LNCaP clone FGC (cell line): ENCODE data around the gene FASLG.
"Not testable (repeated sequence)": the region's sequence is repeated elsewhere in the genome, so short reads cannot be mapped to it uniquely, and the experiment has no call there.

Experiments used
- DNase-seq: peaks from one replicate; pipeline ENCODE4 v3.0.0-alpha.2; 2011; ENCODE audit warnings: low read depth
- H3K4me3 ChIP-seq: 2 replicates; pipeline ENCODE4 v1.5.1; 2011; ENCODE audit warnings: mild to moderate bottlenecking, low read depth, low read length, control low read depth
- TF ChIP-seq, protein P1 (sequence below): IDR thresholded peaks from 2 replicates; pipeline ENCODE4 v1.5.1; 2012; ENCODE audit warnings: mild to moderate bottlenecking; ENCODE audit not compliant: control insufficient read depth, insufficient read depth; ENCODE audit errors: extremely low read depth

The FASLG gene

GRCh38 chr1:172658871-172659453, at the start of gene FASLG:
FASLG (plus strand) TSS chr1:172659103; CDS start chr1:172659202, 99 bp downstream.
- TF ChIP-seq, protein P1, sequence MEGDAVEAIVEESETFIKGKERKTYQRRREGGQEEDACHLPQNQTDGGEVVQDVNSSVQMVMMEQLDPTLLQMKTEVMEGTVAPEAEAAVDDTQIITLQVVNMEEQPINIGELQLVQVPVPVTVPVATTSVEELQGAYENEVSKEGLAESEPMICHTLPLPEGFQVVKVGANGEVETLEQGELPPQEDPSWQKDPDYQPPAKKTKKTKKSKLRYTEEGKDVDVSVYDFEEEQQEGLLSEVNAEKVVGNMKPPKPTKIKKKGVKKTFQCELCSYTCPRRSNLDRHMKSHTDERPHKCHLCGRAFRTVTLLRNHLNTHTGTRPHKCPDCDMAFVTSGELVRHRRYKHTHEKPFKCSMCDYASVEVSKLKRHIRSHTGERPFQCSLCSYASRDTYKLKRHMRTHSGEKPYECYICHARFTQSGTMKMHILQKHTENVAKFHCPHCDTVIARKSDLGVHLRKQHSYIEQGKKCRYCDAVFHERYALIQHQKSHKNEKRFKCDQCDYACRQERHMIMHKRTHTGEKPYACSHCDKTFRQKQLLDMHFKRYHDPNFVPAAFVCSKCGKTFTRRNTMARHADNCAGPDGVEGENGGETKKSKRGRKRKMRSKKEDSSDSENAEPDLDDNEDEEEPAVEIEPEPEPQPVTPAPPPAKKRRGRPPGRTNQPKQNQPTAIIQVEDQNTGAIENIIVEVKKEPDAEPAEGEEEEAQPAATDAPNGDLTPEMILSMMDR: no peak
- DNase-seq: no peak

DNA sequence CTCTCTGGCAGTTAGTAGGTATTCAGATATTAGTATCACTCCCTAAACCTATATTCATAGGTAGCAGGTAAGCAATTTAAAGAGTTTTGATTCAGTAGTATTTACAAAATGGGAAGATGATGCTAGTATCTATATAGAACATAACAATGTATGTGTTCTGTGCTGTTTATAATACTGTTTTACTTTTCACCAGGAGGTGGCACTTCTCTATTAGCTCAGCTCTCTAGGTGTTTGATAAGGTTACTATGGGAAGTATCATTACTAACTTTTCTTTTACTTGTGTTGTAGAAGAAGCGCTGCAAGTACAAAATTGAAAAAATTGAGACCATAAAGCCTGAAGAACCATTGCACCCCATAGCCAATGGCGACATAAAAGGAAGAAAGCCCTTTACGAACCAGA, 49.4 kb upstream of the FASLG start:
- DNase-seq: no peak
- TF ChIP-seq, protein P1: peak; percentile 65
- H3K4me3 ChIP-seq: no peak overlapping the region

More at GRCh38 chr1:172658871-172659453, at the start of gene FASLG:
- no peak within 1 kb of the TSS for H3K4me3 ChIP-seq

- no peak overlapping the region for H3K4me3 ChIP-seq
- TF ChIP-seq, protein P1: no peak
- DNase-seq: no peak
Measured at GRCh38 chr1:172612478-172612877, 46.4 kb upstream of the FASLG start.

DNA sequence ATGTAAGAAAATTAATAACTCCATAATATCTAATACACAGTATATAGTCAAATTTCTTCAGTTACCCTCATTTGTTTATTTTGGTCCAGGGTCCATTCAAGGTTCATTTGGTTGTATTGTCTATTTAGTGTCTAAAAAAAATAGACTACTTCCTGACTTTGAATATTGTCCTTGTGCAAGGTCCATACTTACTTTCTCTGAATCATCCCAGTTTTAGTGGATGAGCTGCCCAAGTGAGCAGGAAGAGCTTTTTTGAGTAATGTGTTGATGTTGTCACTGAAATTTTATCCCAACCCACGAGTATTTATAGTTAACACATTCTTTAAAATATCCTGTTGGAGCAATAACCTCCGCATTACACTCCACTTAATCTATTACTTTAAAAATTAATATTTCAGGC, 45.6 kb upstream of the FASLG start:
- DNase-seq: no peak
- TF ChIP-seq, protein P1: no peak
- H3K4me3 ChIP-seq: no peak overlapping the region

GRCh38 chr1:172616195-172616594, 42.7 kb upstream of the FASLG start:
- H3K4me3 ChIP-seq: no peak overlapping the region
- TF ChIP-seq, protein P1: no peak
- DNase-seq: no peak

DNA sequence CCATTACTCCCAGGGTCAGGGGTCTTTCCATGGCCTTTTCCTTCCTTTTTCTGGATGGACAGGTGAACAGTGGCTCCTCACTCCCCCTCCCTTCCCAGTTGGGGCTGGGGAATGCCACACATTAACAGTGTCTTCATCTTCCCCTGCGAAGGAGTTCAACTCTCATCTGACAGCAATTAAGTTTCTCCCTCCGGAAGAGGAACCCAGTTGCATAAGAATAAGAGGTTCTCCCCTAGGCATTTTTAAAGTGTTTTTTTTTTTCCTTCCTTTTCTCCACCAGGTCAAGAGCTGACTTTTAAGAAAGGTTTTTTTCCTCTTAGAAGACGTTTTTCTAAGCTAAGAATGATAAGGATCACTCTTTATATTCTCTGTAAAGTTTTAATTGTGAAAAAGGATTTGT, 42.3 kb upstream of the FASLG start:
- no peak for DNase-seq
- H3K4me3 ChIP-seq: no peak overlapping the region
- TF ChIP-seq, protein P1: no peak

- DNase-seq, H3K4me3 ChIP-seq: not testable (repeated sequence)
Measured at GRCh38 chr1:172620603-172621002, 38.3 kb upstream of the FASLG start.
